Heart left ventricle (tissue), 13 donors: ENCODE data around the gene AGMO.

Experiments
- CTCF ChIP-seq, 12 donors: fragments of 200-600 bp; sonication (generic) in 4 of 12; IDR thresholded peaks; one replicate each; pipeline versions ENCODE4 v1.5.0 to v1.8.0; 2018 to 2022; ENCODE audit warnings: antibody characterized with exemption in 12 of 12, mild to moderate bottlenecking in 5 of 12
- POLR2A ChIP-seq, 2 donors: fragments of 450-650 bp; IDR thresholded peaks; one replicate each; pipeline ENCODE4 v1.6.1; 2017; ENCODE audit warnings: antibody characterized with exemption in 2 of 2, mild to moderate bottlenecking in 2 of 2, moderate library complexity in 2 of 2
- donor health status: ischemic (EF 13 %, LVEDD 7.1; RV severe dilation, severe dysfunction).
- donor health status: DM: no; HTN: yes; CAD: no.
- donor health status: DM: no; HTN: no; CAD: no.
- donor health status: ischemic (EF 25% LVEDD 6.9; RV normal size, moderate dysfunction).
- donor health status: ischemic (EF 25% LVEDD 5.7; RV mildly dilated, moderate dysfunction).
- donor health status: ischemic (EF 35%, LVEDD 5.7; RV mildly dilated, moderate dysfunction).
- donor health status: nonischemic (EF 11% LVEDD 7.7; RV severe dilation, severe dysfunction).
- donor health status: DM: yes; HTN: yes; CAD: no.
- donor health status: PGD.
- donor health status: ischemic (EF 29% LVEDD 5.4; RV normal size, mild dysfunction).
- donor health status: nonischemic (EF 23%, LVEDD 6.1; RV moderate dilation, normal function).

GRCh38 chr7:15403751-15404150, 158.1 kb downstream of the AGMO start:
- TF ChIP-seq POLR2A (IDR thresholded peaks at IDR 0.05) (no peak), CTCF (IDR thresholded peaks at IDR 0.05) (no peak)
